Aorta (tissue), 5 donors: ENCODE measurements around the gene VTI1A. TPM values are rescaled to one million over a fixed set of nuclear protein-coding genes. Genes with fewer than 3 reads are reported as not detected.

ENCODE experiments used
- ATAC-seq: fragments of 200-7000 bp; cut with Tn5 transposase; one replicate; pipeline ENCODE4 v1.9.1; 2022; ENCODE audit warnings: moderate library complexity; ENCODE audit not compliant: low FRiP score
- DNase-seq, 2 donors: peaks; one replicate each; pipeline ENCODE4 v3.0.0-alpha.2; 2020
- H3K27ac ChIP-seq, 2 donors: one replicate each; pipeline ENCODE4 v1.5.1; 2013; ENCODE audit warnings: low read length in 2 of 2, mild to moderate bottlenecking in 2 of 2, moderate library complexity in 2 of 2, control low read depth in 1 of 2, inconsistent platforms in 1 of 2, low read depth in 1 of 2
- H3K27me3 ChIP-seq, 2 donors: one replicate each; pipeline ENCODE4 v1.6.1; 2013; ENCODE audit warnings: control low read depth in 1 of 2, low read length in 1 of 2, mild to moderate bottlenecking in 1 of 2, moderate library complexity in 1 of 2; ENCODE audit not compliant: insufficient read depth in 2 of 2, control insufficient read depth in 1 of 2
- H3K36me3 ChIP-seq, 2 donors: one replicate each; pipeline ENCODE4 v1.6.1; 2013; ENCODE audit warnings: control low read depth in 1 of 2, low read length in 1 of 2, mild to moderate bottlenecking in 1 of 2; ENCODE audit not compliant: insufficient read depth in 2 of 2, control insufficient read depth in 1 of 2
- H3K4me1 ChIP-seq, 2 donors: one replicate each; pipeline ENCODE4 v1.6.1; 2013; ENCODE audit warnings: low read length in 2 of 2, control low read depth in 1 of 2, mild to moderate bottlenecking in 1 of 2, moderate library complexity in 1 of 2; ENCODE audit not compliant: insufficient read depth in 2 of 2, control insufficient read depth in 1 of 2
- H3K4me3 ChIP-seq, 2 donors: one replicate each; pipeline ENCODE4 v1.5.1; 2013; ENCODE audit warnings: low read length in 2 of 2, control low read depth in 1 of 2, mild to moderate bottlenecking in 1 of 2
- H3K9me3 ChIP-seq: one replicate; pipeline ENCODE4 v1.6.1; 2013; ENCODE audit warnings: mild to moderate bottlenecking, low read length; ENCODE audit not compliant: control insufficient read depth
- WGBS, 2 donors: extraction: QIAGEN DNeasy Blood & Tissue Kit; methylation state at CpG; one replicate each; pipeline ENCODE4 v1.1.7; 2013; 5-methylcytosine and 5-hydroxymethylcytosine counted together
- intact Hi-C, 2 donors: fragments of 100-400 bp; cut with DNase I; formaldehyde crosslinking; loops; one replicate each; pipeline versions ENCODE4 v1.14.2 to v1.15.0; 2022
- polyA plus RNA-seq, 2 donors: library from polyadenylated mRNA; stranded (reverse); fragments of 200-250 nt; gene quantifications; one replicate each; pipeline ENCODE4 v1.2.3, GENCODE V29; 2013
- total RNA-seq, 2 donors: library from RNA; stranded (reverse); fragmentation: NEBNext Ultra II Directional; extraction: Animal tissue kit (Norgen Biotek cat#: 25700); gene quantifications; one replicate each; pipeline ENCODE4 v1.2.1, GENCODE V29; 2021
- donor health status: healthy with polysubstance abuse.
- donor health status: Bipolar disorder and iron deficiency.
- donor health status: DM: no; HTN: no; CAD: no.
- donor health status: DM: no; HTN: no; CAD: no.
- donor health status: DM: yes; HTN: yes; CAD: no.

The VTI1A gene
- total and polyA plus RNA-seq, 4 donors = 8.6 to 43.1 (median 23.2) TPM

DNA sequence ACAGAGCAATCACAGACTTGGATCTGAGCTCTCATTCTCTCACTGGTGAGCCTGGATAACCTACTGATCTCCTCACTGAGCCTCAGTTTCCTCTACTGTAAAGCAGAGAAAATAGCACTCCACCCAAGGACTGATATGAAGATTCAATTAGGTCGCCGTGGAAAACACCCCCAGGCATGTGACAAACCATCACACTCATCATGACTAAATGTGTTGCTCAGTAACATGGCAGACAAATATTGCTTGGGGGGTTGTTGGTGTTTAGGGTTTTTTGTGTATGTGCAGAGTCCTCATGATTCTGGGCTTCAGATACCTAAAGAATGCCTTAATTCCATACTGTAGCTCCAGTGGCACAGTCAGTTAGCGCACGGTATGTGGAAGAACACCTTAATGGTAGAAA lies 380.9 kb downstream of the VTI1A start:
- intact Hi-C loops = no loop called here
- no peak for ATAC-seq
- WGBS, 2 donors = 96% methylated on average over 4 of the region's 4 CpGs

DNA sequence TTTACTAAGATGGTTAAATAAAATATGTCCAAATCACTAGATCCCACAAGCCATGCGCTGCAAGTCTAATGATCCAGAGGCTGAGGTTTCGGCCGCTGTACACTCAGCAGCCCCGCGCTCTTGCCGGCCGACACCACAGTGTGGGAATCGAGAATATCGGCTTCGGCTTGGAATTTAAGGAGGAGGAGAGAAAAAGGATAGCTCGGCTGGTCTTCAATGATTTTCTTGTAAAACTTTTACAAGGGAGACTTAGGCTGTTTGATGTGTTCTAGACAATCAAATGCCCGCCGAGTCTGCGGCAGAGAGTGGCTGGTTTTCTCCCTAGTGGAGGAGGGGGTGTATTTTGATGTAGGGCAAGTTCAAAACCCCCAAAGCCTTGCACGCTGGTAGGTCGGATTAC lies 384.8 kb downstream of the VTI1A start:
- ATAC-seq = no peak
- intact Hi-C loops = loop anchor here in 1 of 2 donors (10.0 kb wide), 1 partner anchor 53 kb away; no protein-coding TSS in a partner anchor
- H3K27me3 ChIP-seq = no peaks in the 10 kb centered on the region
- DNase-seq = no peak
- no peaks in the 10 kb centered on the region for H3K4me1 ChIP-seq
- WGBS, 2 donors = 92 to 96% methylated on average over 16 of the region's 16 CpGs
- H3K27ac ChIP-seq = no peak overlapping the region
- H3K9me3 ChIP-seq = no peaks in the 10 kb centered on the region
- no peaks in the 10 kb centered on the region for H3K36me3 ChIP-seq
- H3K4me3 ChIP-seq = no peak overlapping the region

More for the DNA sequence above, 380.9 kb downstream of the VTI1A start:
- H3K4me3 ChIP-seq = no peak overlapping the region
- H3K4me1 ChIP-seq = no peaks in the 10 kb centered on the region
- DNase-seq = no peak
- no peak overlapping the region for H3K27ac ChIP-seq
- H3K9me3 ChIP-seq = no peaks in the 10 kb centered on the region
- no peaks in the 10 kb centered on the region for H3K36me3 ChIP-seq
- no peaks in the 10 kb centered on the region for H3K27me3 ChIP-seq

DNA sequence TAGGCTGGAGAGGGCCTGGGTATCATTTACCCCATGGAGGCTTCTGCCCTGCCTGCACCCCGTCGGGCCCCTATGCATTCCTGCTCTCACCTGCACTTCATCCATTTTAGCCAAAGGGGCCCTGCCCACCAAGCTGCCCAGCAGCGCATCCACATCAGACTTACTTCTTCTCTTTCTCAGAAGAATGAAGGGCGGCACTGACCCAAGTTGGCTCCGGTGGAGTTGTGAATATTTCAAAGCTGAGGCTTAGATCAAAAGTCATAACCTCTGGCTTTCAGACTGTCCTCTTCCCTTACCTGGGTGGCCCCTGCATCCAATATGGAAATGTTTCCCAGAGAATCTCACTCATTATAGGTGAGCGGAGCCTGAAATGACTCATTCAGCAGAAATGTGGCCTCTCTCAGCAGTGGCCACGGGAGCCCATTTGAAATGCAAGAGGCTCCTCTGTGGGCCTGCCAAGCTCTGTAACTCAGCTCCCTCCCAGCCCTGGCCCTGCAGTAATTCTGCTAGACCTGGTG lies 385.4 kb downstream of the VTI1A start:
- DNase-seq (no peak), ATAC-seq (no peak)
- Histone ChIP-seq H3K4me1 (no peaks in the 10 kb centered on the region), H3K4me3 (no peak overlapping the region), H3K36me3 (no peaks in the 10 kb centered on the region), H3K27ac (no peak overlapping the region), H3K9me3 (no peaks in the 10 kb centered on the region), H3K27me3 (no peaks in the 10 kb centered on the region)
- intact Hi-C loops = loop anchor here in 1 of 2 donors (10.0 kb wide), 1 partner anchor 52 kb away; no protein-coding TSS in a partner anchor
- 89 to 93% methylated on average over 7 of the region's 7 CpGs for WGBS, 2 donors

- intact Hi-C loops = loop anchor here in 1 of 2 donors (10.0 kb wide), 1 partner anchor 52 kb away; no protein-coding TSS in a partner anchor
- no peak overlapping the region for H3K4me3 ChIP-seq
- no peaks in the 10 kb centered on the region for H3K9me3 ChIP-seq
- no peak for ATAC-seq
- no peaks in the 10 kb centered on the region for H3K36me3 ChIP-seq
- WGBS, 2 donors = 96 to 100% methylated on average over 2 of the region's 2 CpGs
- no peaks in the 10 kb centered on the region for H3K27me3 ChIP-seq
- H3K27ac ChIP-seq = no peak overlapping the region
- H3K4me1 ChIP-seq = no peaks in the 10 kb centered on the region
- no peak for DNase-seq
Measured at GRCh38 chr10:112832959-112833358, 385.9 kb downstream of the VTI1A start.

- 8 to 12% methylated on average over 8 of the region's 8 CpGs for WGBS, 2 donors
- Histone ChIP-seq H3K27me3 (no peaks in the 10 kb centered on the region), H3K4me1 (no peaks in the 10 kb centered on the region), H3K4me3 (no peak overlapping the region), H3K36me3 (no peaks in the 10 kb centered on the region), H3K9me3 (no peaks in the 10 kb centered on the region), H3K27ac (no peak overlapping the region)
- intact Hi-C loops = loop anchor here in 1 of 2 donors (10.0 kb wide), 1 partner anchor 50 kb away; no protein-coding TSS in a partner anchor
- DNase-seq (no peak), ATAC-seq (no peak)
Measured at GRCh38 chr10:112834751-112835181, 387.8 kb downstream of the VTI1A start.

DNA sequence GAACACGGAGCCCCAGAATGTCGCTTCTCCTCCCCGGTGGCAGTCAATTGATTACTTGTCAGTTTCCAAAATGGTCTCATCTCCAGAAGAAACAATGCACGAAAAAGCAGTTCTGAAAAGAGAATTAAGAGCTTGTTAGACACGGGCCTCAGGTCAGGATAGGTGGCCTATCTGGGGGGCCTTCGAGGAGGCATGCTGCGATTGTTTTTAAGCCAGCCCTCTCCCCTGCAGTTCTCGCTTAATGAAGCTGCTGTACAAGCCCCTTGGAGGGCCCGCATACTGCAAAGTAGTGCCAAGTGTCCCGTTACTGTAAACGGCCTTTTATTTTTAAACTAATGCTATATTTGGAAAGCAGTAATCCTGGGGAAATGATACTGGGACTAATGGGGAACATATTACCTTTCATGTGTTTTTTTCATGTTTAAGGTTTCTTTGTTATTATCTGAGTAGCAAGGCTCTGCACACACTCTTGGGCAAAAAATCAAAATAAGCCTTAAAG lies 388.3 kb downstream of the VTI1A start:
- no peak overlapping the region for H3K27ac ChIP-seq
- no peaks in the 10 kb centered on the region for H3K36me3 ChIP-seq
- H3K27me3 ChIP-seq = no peaks in the 10 kb centered on the region
- 42 to 54% methylated on average over 11 of the region's 11 CpGs for WGBS, 2 donors
- intact Hi-C loops = loop anchor here in 1 of 2 donors (10.0 kb wide), 1 partner anchor 50 kb away; no protein-coding TSS in a partner anchor
- H3K4me3 ChIP-seq = no peak overlapping the region
- H3K9me3 ChIP-seq = no peaks in the 10 kb centered on the region
- ATAC-seq (no peak), DNase-seq (no peak)
- H3K4me1 ChIP-seq = no peaks in the 10 kb centered on the region

GRCh38 chr10:112835944-112836451 lies 389.0 kb downstream of the VTI1A start:
- intact Hi-C loops = loop anchor here in 1 of 2 donors (10.0 kb wide), 1 partner anchor 49 kb away; no protein-coding TSS in a partner anchor
- Histone ChIP-seq H3K4me1 (no peaks in the 10 kb centered on the region), H3K27me3 (no peaks in the 10 kb centered on the region), H3K4me3 (no peak overlapping the region), H3K36me3 (no peaks in the 10 kb centered on the region), H3K9me3 (no peaks in the 10 kb centered on the region), H3K27ac (no peak overlapping the region)
- DNase-seq (peak in 1 of 2 donors; percentile 61), ATAC-seq (peak; percentile 15)
- WGBS, 2 donors = 81 to 84% methylated on average over 7 of the region's 7 CpGs

GRCh38 chr10:112838784-112839481 lies 391.9 kb downstream of the VTI1A start:
- Histone ChIP-seq H3K4me1 (no peaks in the 10 kb centered on the region), H3K27ac (no peak overlapping the region), H3K27me3 (no peaks in the 10 kb centered on the region), H3K4me3 (no peak overlapping the region), H3K36me3 (no peaks in the 10 kb centered on the region), H3K9me3 (no peaks in the 10 kb centered on the region)
- ATAC-seq (no peak), DNase-seq (no peak)
- intact Hi-C loops = loop anchor here in 1 of 2 donors (10.0 kb wide), 1 partner anchor 46 kb away; no protein-coding TSS in a partner anchor
- 89 to 90% methylated on average over 15 of the region's 15 CpGs for WGBS, 2 donors
